OCI-LY7 (cell line): Measurements from ENCODE around the gene GNRH2. TPM values are rescaled to one million over a fixed set of nuclear protein-coding genes. Genes with fewer than 3 reads are reported as not detected.
A peak's percentile ranks its signal among the peaks of the same experiment; 100 is the strongest.

Source experiments
- BruUV-seq: library from RNA; stranded (reverse); fragments of 400-500 nt; replicated peaks from 2 replicates; lab custom pipeline; 2021; lab: Mats Ljungman, UMichigan
- CTCF ChIA-PET: fragments of 300-600 bp; sonication (Branson Sonifier 250); formaldehyde crosslinking; loops from one replicate; lab custom pipeline; 2022; ENCODE audit warnings: antibody characterized with exemption; ENCODE audit not compliant: unreplicated experiment; lab: Charles Lee
- POLR2A ChIA-PET: fragments of 300-600 bp; sonication (Branson Sonifier 250); formaldehyde crosslinking; loops from one replicate; lab custom pipeline; 2022; ENCODE audit warnings: antibody characterized with exemption; lab: Charles Lee
- DNase-seq: peaks from one replicate; pipeline ENCODE4 v3.0.0-alpha.2; 2015; ENCODE audit warnings: low spot score
- H2AFZ ChIP-seq: fragments of 200-600 bp; sonication (generic), shearing (Covaris generic); 2 replicates; pipeline ENCODE4 v1.6.1; 2014; ENCODE audit warnings: mild to moderate bottlenecking, antibody characterized with exemption, low read length, moderate library complexity
- H3K27ac ChIP-seq: fragments of 200-600 bp; sonication (generic); 2 replicates; pipeline ENCODE4 v1.5.1; 2014; ENCODE audit warnings: mixed run types, low read depth, mild to moderate bottlenecking, moderate library complexity, low read length, inconsistent platforms; ENCODE audit not compliant: poor library complexity, severe bottlenecking
- H3K36me3 ChIP-seq: fragments of 200-600 bp; sonication (generic); 2 replicates; pipeline ENCODE4 v1.6.1; 2014; ENCODE audit warnings: mild to moderate bottlenecking, antibody characterized with exemption, low read length, moderate library complexity, mixed read lengths; ENCODE audit not compliant: insufficient read depth
- H3K4me1 ChIP-seq: fragments of 200-600 bp; sonication (generic); 2 replicates; pipeline ENCODE4 v1.5.1; 2014; ENCODE audit warnings: mild to moderate bottlenecking, low read length; ENCODE audit not compliant: insufficient read depth, poor library complexity, severe bottlenecking
- H3K4me2 ChIP-seq: fragments of 200-600 bp; sonication (generic); 2 replicates; pipeline ENCODE4 v1.6.1; 2014; ENCODE audit warnings: mild to moderate bottlenecking, low read length
- H3K4me3 ChIP-seq: fragments of 200-600 bp; sonication (generic); 2 replicates; pipeline ENCODE4 v1.5.1; 2014; ENCODE audit warnings: mild to moderate bottlenecking, low read depth, low read length; ENCODE audit not compliant: poor library complexity, severe bottlenecking
- H3K79me2 ChIP-seq: fragments of 200-600 bp; sonication (generic); 2 replicates; pipeline ENCODE4 v1.6.1; 2016; ENCODE audit warnings: low read depth, mild to moderate bottlenecking, low read length, moderate library complexity, mixed read lengths; ENCODE audit not compliant: insufficient read depth
- H3K9me2 ChIP-seq: fragments of 200-600 bp; sonication (generic); 2 replicates; pipeline ENCODE4 v1.6.1; 2016; ENCODE audit warnings: mild to moderate bottlenecking, low read length, mixed read lengths; ENCODE audit not compliant: insufficient read depth
- H3K9me3 ChIP-seq: fragments of 200-600 bp; sonication (generic); 2 replicates; pipeline ENCODE4 v1.6.1; 2014; ENCODE audit warnings: mild to moderate bottlenecking, mixed run types, low read length, mixed read lengths
- H4K20me1 ChIP-seq: fragments of 200-600 bp; sonication (generic); 2 replicates; pipeline ENCODE4 v1.6.1; 2014; ENCODE audit warnings: mild to moderate bottlenecking, antibody characterized with exemption, low read length, moderate library complexity, mixed read lengths; ENCODE audit not compliant: insufficient read depth
- CTCF ChIP-seq: fragments of 200-600 bp; sonication (generic); conservative IDR thresholded peaks from 2 replicates; pipeline ENCODE4 v1.5.1; 2014; ENCODE audit warnings: mild to moderate bottlenecking, antibody characterized with exemption, low read length, moderate library complexity, mixed read lengths
- EZH2phosphoT487 ChIP-seq: fragments of 200-600 bp; sonication (generic); IDR thresholded peaks from 2 replicates; pipeline ENCODE4 v1.6.1; 2018; ENCODE audit warnings: low read depth, borderline replicate concordance, mild to moderate bottlenecking, mixed run types, antibody characterized with exemption, low read length, moderate library complexity, mixed read lengths
- intact Hi-C: fragments of 100-400 bp; cut with micrococcal nuclease; formaldehyde crosslinking; loops from one replicate; pipeline ENCODE4 v1.10.0; 2022; ENCODE audit not compliant: unreplicated experiment
- total RNA-seq, 2 experiments: library from RNA; depleted of rRNA in 1 of 2; stranded (reverse); fragments of >200 nt in 1 of 2; shearing (Covaris generic) in 1 of 2; gene quantifications; 2 replicates each; pipeline ENCODE4 v1.2.3, GENCODE V29; 2014 to 2022

Gene GNRH2
- total RNA-seq, 2 experiments from 2014 or later, result 0.44 to 0.61 TPM

DNA sequence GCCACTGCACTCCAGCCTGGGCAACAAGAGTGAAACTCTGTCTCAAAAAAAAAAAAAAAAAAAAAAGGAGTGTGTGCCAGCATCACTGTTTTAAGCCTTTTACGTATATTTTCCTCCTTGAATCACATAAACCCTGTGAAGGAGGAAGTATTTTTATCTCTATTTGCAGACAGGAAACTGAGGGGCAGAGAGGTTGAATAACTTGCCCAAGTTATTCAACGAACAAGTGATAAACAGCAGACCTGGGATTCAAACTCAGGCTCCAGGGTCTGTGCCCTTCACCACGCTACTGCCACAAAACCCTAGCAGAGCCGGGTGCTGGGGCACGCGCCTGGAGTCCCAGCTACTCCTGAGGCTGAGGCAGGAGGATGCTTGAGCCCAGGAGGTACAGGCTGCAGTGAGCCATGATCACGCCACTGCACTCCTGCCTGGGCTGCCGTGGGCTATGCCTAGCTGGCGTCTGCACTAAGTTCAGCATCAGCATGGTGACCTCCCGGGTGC lies 50.5 kb downstream of the GNRH2 start:
- ChIA-PET POLR2A (no interaction called here), CTCF (no interaction called here)
- BruUV-seq, result no TSS peak
- Histone ChIP-seq H3K4me1 (peaks cover 11% of the 10 kb centered on the region), H3K27ac (no peak overlapping the region), H2AFZ (peak overlapping the region; percentile 36; the same call in 1 of the 2 replicates), H3K36me3 (no peaks in the 10 kb centered on the region), H3K9me2 (no peaks in the 10 kb centered on the region), H3K4me3 (no peak overlapping the region), H3K79me2 (no peaks in the 10 kb centered on the region), H3K9me3 (no peaks in the 10 kb centered on the region), H3K4me2 (0 out of 2 replicates have a peak overlapping the region, but pooled peaks have one; percentile 7), H4K20me1 (no peaks in the 10 kb centered on the region)
- intact Hi-C loops, result no loop called here
- TF ChIP-seq EZH2phosphoT487 (no peak), CTCF (no peak)
- no peak for DNase-seq

DNA sequence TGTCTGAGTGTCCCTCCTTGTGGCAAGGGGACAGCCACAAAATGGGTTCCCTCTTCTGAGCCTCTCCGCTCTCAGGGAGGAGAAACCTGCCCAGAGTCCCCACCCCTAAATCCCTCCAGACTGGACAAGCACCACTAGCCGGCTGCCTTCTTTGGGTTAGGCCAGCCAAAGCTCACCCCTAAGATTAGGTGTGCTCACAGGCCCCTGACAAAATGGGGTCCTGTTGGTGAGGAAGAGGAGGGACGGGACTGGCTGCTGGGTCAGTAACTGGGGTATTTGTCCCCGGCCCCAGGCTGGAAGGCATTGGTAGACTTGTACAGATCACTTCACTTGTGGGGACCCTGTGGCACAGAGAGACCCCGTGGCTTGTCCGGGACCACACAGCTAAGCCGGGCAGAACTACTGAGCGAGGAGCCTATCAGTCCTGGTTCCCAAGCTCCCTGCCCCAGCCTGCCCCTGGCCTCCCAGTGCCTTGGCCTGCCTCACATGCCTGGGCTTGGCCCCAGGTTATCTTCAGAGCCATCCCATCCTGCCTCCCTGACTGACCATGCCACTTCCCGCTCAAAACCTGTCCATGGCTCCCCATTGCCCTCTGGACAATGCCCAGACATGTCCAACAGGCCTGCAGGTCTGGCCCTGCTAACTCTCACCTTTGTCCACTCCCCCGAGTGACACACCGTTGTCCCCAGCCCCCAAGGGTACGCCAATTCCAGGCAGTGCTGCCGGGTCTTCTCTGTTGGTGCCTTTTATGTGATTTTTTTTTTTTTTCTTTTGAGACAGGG lies 51.6 kb downstream of the GNRH2 start:
- H3K4me3 ChIP-seq, result no peak overlapping the region
- H2AFZ ChIP-seq, result no peak overlapping the region
- peaks cover 11% of the 10 kb centered on the region for H3K4me1 ChIP-seq
- no peak overlapping the region for H3K4me2 ChIP-seq
- no peaks in the 10 kb centered on the region for H3K9me3 ChIP-seq
- intact Hi-C loops, result no loop called here
- TF ChIP-seq EZH2phosphoT487 (no peak), CTCF (no peak)
- BruUV-seq, result no TSS peak
- H3K9me2 ChIP-seq, result no peaks in the 10 kb centered on the region
- no peaks in the 10 kb centered on the region for H3K36me3 ChIP-seq
- no peaks in the 10 kb centered on the region for H3K79me2 ChIP-seq
- no peak overlapping the region for H3K27ac ChIP-seq
- DNase-seq, result no peak
- CTCF ChIA-PET, result no interaction called here
- no peaks in the 10 kb centered on the region for H4K20me1 ChIP-seq
- POLR2A ChIA-PET, result no interaction called here

Other genes starting within 250 kb of the GNRH2 start
- gene CPXM1, start 243.0 kb upstream of the GNRH2 start, total RNA-seq (2014; rRNA removed; shearing (Covaris generic)), result not detected in 2 replicates
- 0.15 TPM in 1 of 2 replicates, not detected in the other for gene CPXM1, start 243.0 kb upstream of the GNRH2 start, total RNA-seq (2022)
- not detected in 2 replicates for gene C20orf141, start 228.6 kb upstream of the GNRH2 start, total RNA-seq (2014; rRNA removed; shearing (Covaris generic))
- gene C20orf141, start 228.6 kb upstream of the GNRH2 start, total RNA-seq (2022), result not detected in 2 replicates
- not detected in 2 replicates for gene TMEM239, start 227.3 kb upstream of the GNRH2 start, total RNA-seq (2014; rRNA removed; shearing (Covaris generic))
- gene TMEM239, start 227.3 kb upstream of the GNRH2 start, total RNA-seq (2022), result not detected in 2 replicates
- gene PCED1A, start 203.0 kb upstream of the GNRH2 start, total RNA-seq (2014; rRNA removed; shearing (Covaris generic)), result 6.9 and 8.4 TPM in 2 replicates
- 9.8 and 10.3 TPM in 2 replicates for gene PCED1A, start 203.0 kb upstream of the GNRH2 start, total RNA-seq (2022)
- gene VPS16, start 202.9 kb upstream of the GNRH2 start, total RNA-seq (2014; rRNA removed; shearing (Covaris generic)), result 27.0 and 32.6 TPM in 2 replicates
- 37.8 and 39.0 TPM in 2 replicates for gene VPS16, start 202.9 kb upstream of the GNRH2 start, total RNA-seq (2022)
- 28.1 and 33.3 TPM in 2 replicates for gene PTPRA, start 170.1 kb upstream of the GNRH2 start, total RNA-seq (2014; rRNA removed; shearing (Covaris generic))
- gene PTPRA, start 170.1 kb upstream of the GNRH2 start, total RNA-seq (2022), result 47.2 and 54.9 TPM in 2 replicates
- 78.1 and 85.8 TPM in 2 replicates for gene MRPS26, start 2.4 kb downstream of the GNRH2 start, total RNA-seq (2014; rRNA removed; shearing (Covaris generic))
- 73.2 and 73.3 TPM in 2 replicates for gene MRPS26, start 2.4 kb downstream of the GNRH2 start, total RNA-seq (2022)
- gene OXT, start 28.0 kb downstream of the GNRH2 start, total RNA-seq (2014; rRNA removed; shearing (Covaris generic)), result not detected in 2 replicates
- not detected in 2 replicates for gene OXT, start 28.0 kb downstream of the GNRH2 start, total RNA-seq (2022)
- not detected in 2 replicates for gene AVP, start 41.1 kb downstream of the GNRH2 start, total RNA-seq (2014; rRNA removed; shearing (Covaris generic))
- not detected in 2 replicates for gene AVP, start 41.1 kb downstream of the GNRH2 start, total RNA-seq (2022)
- gene FASTKD5, start 116.2 kb downstream of the GNRH2 start, total RNA-seq (2014; rRNA removed; shearing (Covaris generic)), result 15.7 and 18.1 TPM in 2 replicates
- 15.7 and 15.8 TPM in 2 replicates for gene FASTKD5, start 116.2 kb downstream of the GNRH2 start, total RNA-seq (2022)
- 3.2 and 4.1 TPM in 2 replicates for gene UBOX5, start 116.2 kb downstream of the GNRH2 start, total RNA-seq (2014; rRNA removed; shearing (Covaris generic))
- 5.2 and 5.3 TPM in 2 replicates for gene UBOX5, start 116.2 kb downstream of the GNRH2 start, total RNA-seq (2022)
- gene LZTS3, start 129.9 kb downstream of the GNRH2 start, total RNA-seq (2014; rRNA removed; shearing (Covaris generic)), result 4.5 and 4.7 TPM in 2 replicates
- 4.2 and 5.0 TPM in 2 replicates for gene LZTS3, start 129.9 kb downstream of the GNRH2 start, total RNA-seq (2022)
- gene DDRGK1, start 161.1 kb downstream of the GNRH2 start, total RNA-seq (2014; rRNA removed; shearing (Covaris generic)), result 35.5 and 37.7 TPM in 2 replicates
- 52.0 and 55.0 TPM in 2 replicates for gene DDRGK1, start 161.1 kb downstream of the GNRH2 start, total RNA-seq (2022)
- 58.0 and 66.4 TPM in 2 replicates for gene ITPA, start 165.9 kb downstream of the GNRH2 start, total RNA-seq (2014; rRNA removed; shearing (Covaris generic))
- gene ITPA, start 165.9 kb downstream of the GNRH2 start, total RNA-seq (2022), result 54.4 and 62.4 TPM in 2 replicates
- 4.2 and 4.4 TPM in 2 replicates for gene SLC4A11, start 195.6 kb downstream of the GNRH2 start, total RNA-seq (2014; rRNA removed; shearing (Covaris generic))
- 26.9 and 27.5 TPM in 2 replicates for gene SLC4A11, start 195.6 kb downstream of the GNRH2 start, total RNA-seq (2022)